ENCODE measurements around the gene PJVK. TPM values are rescaled to one million over a fixed set of nuclear protein-coding genes. Genes with fewer than 3 reads are reported as not detected.

Gene PJVK
- total and polyA plus RNA-seq, 2 of the 13 experiments (the other 11 are each of a cell fraction or from before 2014, with no cell fraction given): 1.2 to 2.6 TPM

DNA sequence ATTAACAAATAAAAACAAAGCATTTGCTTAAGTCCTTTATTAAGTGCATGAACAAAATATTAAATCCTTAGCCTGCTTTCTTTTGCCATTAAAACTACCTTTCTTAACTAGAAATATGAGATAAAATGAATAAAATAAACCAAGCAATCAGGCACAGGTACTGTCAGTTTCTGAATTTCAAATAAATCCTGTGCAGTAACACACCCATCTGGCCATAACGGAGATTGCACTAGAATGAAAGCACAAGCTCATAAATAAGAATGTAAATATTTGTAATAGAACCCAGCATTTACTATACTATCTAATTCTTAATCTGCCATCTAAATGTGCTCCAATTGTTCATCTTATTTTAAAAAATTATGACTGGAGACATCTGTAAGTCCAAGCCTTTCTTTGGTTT is 32.1 kb upstream of the PJVK start:
- H3K36me3 ChIP-seq (replicated peaks in 1 of 2; ENCODE audit: control insufficient read depth in 1 of 2, insufficient read depth in 2 of 2, low read length in 2 of 2): no peaks in the 10 kb centered on the region
- ChIA-PET CTCF (ENCODE audit: low intra/inter-chr PET ratio, low total read pairs) (no interaction called here), POLR2A (interaction anchor here (1.3 to 1.4 kb wide), 2 partner anchors 9 to 307 kb away, joined by 3 to 6 read pairs; partner anchors contain the start of gene RBM45)
- no peak overlapping the region for H3K4me3 ChIP-seq (replicated peaks in 1 of 3; ENCODE audit: insufficient read depth in 1 of 3, low read depth in 2 of 3, low read length in 3 of 3)
- intact Hi-C loops (cut with micrococcal nuclease; ENCODE audit: unreplicated experiment): no loop called here
- no peaks in the 10 kb centered on the region for H3K9me3 ChIP-seq (ENCODE audit: low read length)
- FAIRE-seq (no peak), ATAC-seq (no peak), DNase-seq (ENCODE audit: low spot score) (no peak)
- no peak overlapping the region for H3K4me2 ChIP-seq (ENCODE audit: low read depth, low read length)
- in situ Hi-C loops (cut with HindIII; ENCODE audit: extremely low pct_ligation_motif_present, low pct_unique_long_range_greater_than_20kb): loop anchor here (10.0 kb wide), 2 partner anchors 114 to 304 kb away; partner anchors contain the start of gene RBM45
- H4K20me1 ChIP-seq (ENCODE audit: insufficient read depth, low read length): no peaks in the 10 kb centered on the region
- H3K27ac ChIP-seq (ENCODE audit: extremely low read length, insufficient read depth, low read length): no peak overlapping the region
- H3K79me2 ChIP-seq (ENCODE audit: insufficient read depth, low read length): no peaks in the 10 kb centered on the region
- peaks cover 9% of the 10 kb centered on the region; the same call in 1 of the 2 replicates for H3K4me1 ChIP-seq (ENCODE audit: insufficient read depth, low read length)
- H3K27me3 ChIP-seq (ENCODE audit: control insufficient read depth in 1 of 2, insufficient read depth in 2 of 2, low read length in 2 of 2): no peaks in the 10 kb centered on the region
- 46% methylated on average over 1 of the region's 1 CpG for WGBS (ENCODE audit: low lambda C conversion rate)
- H3K9ac ChIP-seq (ENCODE audit: insufficient read depth, low read depth, low read length): no peak overlapping the region
- no TSS peak for BruUV-seq (replicated peaks)
- TF ChIP-seq ELF1 (CRISPR knock-in tag; IDR thresholded peaks at IDR 0.05) (no peak), GATAD2A (CRISPR knock-in tag; IDR thresholded peaks at IDR 0.05) (no peak), STAG1 (CRISPR knock-in tag; IDR thresholded peaks at IDR 0.05) (peak; percentile 45), ETV6 (CRISPR knock-in tag; conservative IDR thresholded peaks at IDR 0.05) (no peak), ZNF788 (CRISPR knock-in tag; IDR thresholded peaks at IDR 0.05; ENCODE audit: borderline replicate concordance) (no peak), ZNF7 (CRISPR knock-in tag; IDR thresholded peaks at IDR 0.05) (no peak)
- TF ChIP-seq, protein P1, sequence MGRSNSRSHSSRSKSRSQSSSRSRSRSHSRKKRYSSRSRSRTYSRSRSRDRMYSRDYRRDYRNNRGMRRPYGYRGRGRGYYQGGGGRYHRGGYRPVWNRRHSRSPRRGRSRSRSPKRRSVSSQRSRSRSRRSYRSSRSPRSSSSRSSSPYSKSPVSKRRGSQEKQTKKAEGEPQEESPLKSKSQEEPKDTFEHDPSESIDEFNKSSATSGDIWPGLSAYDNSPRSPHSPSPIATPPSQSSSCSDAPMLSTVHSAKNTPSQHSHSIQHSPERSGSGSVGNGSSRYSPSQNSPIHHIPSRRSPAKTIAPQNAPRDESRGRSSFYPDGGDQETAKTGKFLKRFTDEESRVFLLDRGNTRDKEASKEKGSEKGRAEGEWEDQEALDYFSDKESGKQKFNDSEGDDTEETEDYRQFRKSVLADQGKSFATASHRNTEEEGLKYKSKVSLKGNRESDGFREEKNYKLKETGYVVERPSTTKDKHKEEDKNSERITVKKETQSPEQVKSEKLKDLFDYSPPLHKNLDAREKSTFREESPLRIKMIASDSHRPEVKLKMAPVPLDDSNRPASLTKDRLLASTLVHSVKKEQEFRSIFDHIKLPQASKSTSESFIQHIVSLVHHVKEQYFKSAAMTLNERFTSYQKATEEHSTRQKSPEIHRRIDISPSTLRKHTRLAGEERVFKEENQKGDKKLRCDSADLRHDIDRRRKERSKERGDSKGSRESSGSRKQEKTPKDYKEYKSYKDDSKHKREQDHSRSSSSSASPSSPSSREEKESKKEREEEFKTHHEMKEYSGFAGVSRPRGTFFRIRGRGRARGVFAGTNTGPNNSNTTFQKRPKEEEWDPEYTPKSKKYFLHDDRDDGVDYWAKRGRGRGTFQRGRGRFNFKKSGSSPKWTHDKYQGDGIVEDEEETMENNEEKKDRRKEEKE (IDR thresholded peaks at IDR 0.05): no peak
- TF ChIP-seq, protein P2, sequence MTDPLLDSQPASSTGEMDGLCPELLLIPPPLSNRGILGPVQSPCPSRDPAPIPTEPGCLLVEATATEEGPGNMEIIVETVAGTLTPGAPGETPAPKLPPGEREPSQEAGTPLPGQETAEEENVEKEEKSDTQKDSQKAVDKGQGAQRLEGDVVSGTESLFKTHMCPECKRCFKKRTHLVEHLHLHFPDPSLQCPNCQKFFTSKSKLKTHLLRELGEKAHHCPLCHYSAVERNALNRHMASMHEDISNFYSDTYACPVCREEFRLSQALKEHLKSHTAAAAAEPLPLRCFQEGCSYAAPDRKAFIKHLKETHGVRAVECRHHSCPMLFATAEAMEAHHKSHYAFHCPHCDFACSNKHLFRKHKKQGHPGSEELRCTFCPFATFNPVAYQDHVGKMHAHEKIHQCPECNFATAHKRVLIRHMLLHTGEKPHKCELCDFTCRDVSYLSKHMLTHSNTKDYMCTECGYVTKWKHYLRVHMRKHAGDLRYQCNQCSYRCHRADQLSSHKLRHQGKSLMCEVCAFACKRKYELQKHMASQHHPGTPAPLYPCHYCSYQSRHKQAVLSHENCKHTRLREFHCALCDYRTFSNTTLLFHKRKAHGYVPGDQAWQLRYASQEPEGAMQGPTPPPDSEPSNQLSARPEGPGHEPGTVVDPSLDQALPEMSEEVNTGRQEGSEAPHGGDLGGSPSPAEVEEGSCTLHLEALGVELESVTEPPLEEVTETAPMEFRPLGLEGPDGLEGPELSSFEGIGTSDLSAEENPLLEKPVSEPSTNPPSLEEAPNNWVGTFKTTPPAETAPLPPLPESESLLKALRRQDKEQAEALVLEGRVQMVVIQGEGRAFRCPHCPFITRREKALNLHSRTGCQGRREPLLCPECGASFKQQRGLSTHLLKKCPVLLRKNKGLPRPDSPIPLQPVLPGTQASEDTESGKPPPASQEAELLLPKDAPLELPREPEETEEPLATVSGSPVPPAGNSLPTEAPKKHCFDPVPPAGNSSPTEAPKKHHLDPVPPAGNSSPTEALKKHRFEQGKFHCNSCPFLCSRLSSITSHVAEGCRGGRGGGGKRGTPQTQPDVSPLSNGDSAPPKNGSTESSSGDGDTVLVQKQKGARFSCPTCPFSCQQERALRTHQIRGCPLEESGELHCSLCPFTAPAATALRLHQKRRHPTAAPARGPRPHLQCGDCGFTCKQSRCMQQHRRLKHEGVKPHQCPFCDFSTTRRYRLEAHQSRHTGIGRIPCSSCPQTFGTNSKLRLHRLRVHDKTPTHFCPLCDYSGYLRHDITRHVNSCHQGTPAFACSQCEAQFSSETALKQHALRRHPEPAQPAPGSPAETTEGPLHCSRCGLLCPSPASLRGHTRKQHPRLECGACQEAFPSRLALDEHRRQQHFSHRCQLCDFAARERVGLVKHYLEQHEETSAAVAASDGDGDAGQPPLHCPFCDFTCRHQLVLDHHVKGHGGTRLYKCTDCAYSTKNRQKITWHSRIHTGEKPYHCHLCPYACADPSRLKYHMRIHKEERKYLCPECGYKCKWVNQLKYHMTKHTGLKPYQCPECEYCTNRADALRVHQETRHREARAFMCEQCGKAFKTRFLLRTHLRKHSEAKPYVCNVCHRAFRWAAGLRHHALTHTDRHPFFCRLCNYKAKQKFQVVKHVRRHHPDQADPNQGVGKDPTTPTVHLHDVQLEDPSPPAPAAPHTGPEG (CRISPR knock-in tag; IDR thresholded peaks at IDR 0.05): no peak
- no peak overlapping the region for H2AFZ ChIP-seq (ENCODE audit: low read length)
